CD14-positive monocyte (primary cell): Measurements from ENCODE around the gene ZNG1B. TPM values are rescaled to one million over a fixed set of nuclear protein-coding genes. Genes with fewer than 3 reads are reported as not detected.
A peak's percentile ranks its signal among the peaks of the same experiment; 100 is the strongest.

Source experiments
- DNase-seq, 3 donors: peaks; one replicate each; pipeline ENCODE4 v3.0.0-alpha.2; 2011 to 2022
- H2AFZ ChIP-seq: 2 replicates; pipeline ENCODE4 v1.6.0; 2012; ENCODE audit warnings: mild to moderate bottlenecking, low read depth, low read length, inconsistent platforms; ENCODE audit not compliant: insufficient read depth, poor library complexity, severe bottlenecking
- H3K27ac ChIP-seq, 2 donors: 1 replicate in 1 of 2; 2 replicates in 1 of 2; pipeline ENCODE4 v1.5.1; 2012 to 2013; ENCODE audit warnings: low read length in 2 of 2, control low read depth in 1 of 2, inconsistent platforms in 1 of 2, low read depth in 1 of 2, mild to moderate bottlenecking in 1 of 2
- H3K27me3 ChIP-seq, 2 donors: one replicate each; pipeline versions ENCODE4 v1.6.0 to v1.6.1; 2011 to 2013; ENCODE audit warnings: low read length in 2 of 2; ENCODE audit not compliant: control insufficient read depth in 2 of 2, insufficient read depth in 2 of 2
- H3K36me3 ChIP-seq, 2 donors: replicated peaks in 1 of 2; 1 replicate in 1 of 2; 2 replicates in 1 of 2; pipeline versions ENCODE4 v1.5.1 to v1.6.1; 2012 to 2013; ENCODE audit warnings: low read length in 2 of 2, control low read depth in 1 of 2, inconsistent platforms in 1 of 2, mild to moderate bottlenecking in 1 of 2; ENCODE audit not compliant: insufficient read depth in 2 of 2, control insufficient read depth in 1 of 2
- H3K4me1 ChIP-seq, 2 donors: 1 replicate in 1 of 2; 2 replicates in 1 of 2; pipeline versions ENCODE4 v1.5.1 to v1.6.1; 2012 to 2013; ENCODE audit warnings: low read length in 2 of 2, control low read depth in 1 of 2, inconsistent platforms in 1 of 2, mild to moderate bottlenecking in 1 of 2, moderate library complexity in 1 of 2; ENCODE audit not compliant: insufficient read depth in 2 of 2, control insufficient read depth in 1 of 2
- H3K4me2 ChIP-seq: replicated peaks from 2 replicates; pipeline ENCODE3; 2012; ENCODE audit warnings: low read length, moderate library complexity, mild to moderate bottlenecking; ENCODE audit not compliant: poor library complexity, severe bottlenecking; ENCODE audit errors: extremely low read depth
- H3K4me3 ChIP-seq, 3 experiments: fragments of 200-600 bp in 1 of 3; sonication (generic) in 1 of 3; replicated peaks in 1 of 3; 1 replicate in 2 of 3; 2 replicates in 1 of 3; pipeline ENCODE4 v1.5.1; 2011 to 2013; ENCODE audit warnings: low read length in 3 of 3, mild to moderate bottlenecking in 3 of 3, control low read depth in 2 of 3, low read depth in 2 of 3, inconsistent platforms in 1 of 3, moderate library complexity in 1 of 3
- H3K79me2 ChIP-seq: 2 replicates; pipeline ENCODE4 v1.6.0; 2012; ENCODE audit warnings: mild to moderate bottlenecking, control low read depth, inconsistent platforms, low read length, moderate library complexity; ENCODE audit not compliant: insufficient read depth
- H3K9ac ChIP-seq: 2 replicates; pipeline ENCODE4 v1.6.0; 2017; ENCODE audit warnings: low read length, mild to moderate bottlenecking; ENCODE audit not compliant: insufficient read depth, poor library complexity, severe bottlenecking
- H3K9me3 ChIP-seq, 2 donors: replicated peaks in 1 of 2; 1 replicate in 1 of 2; 2 replicates in 1 of 2; pipeline versions ENCODE4 v1.5.1 to v1.6.1; 2012 to 2013; ENCODE audit warnings: low read length in 2 of 2, control low read depth in 1 of 2; ENCODE audit not compliant: control insufficient read depth in 1 of 2, insufficient read depth in 1 of 2
- H4K20me1 ChIP-seq: 2 replicates; pipeline ENCODE4 v1.6.0; 2012; ENCODE audit warnings: mild to moderate bottlenecking, low read length, control low read depth, moderate library complexity; ENCODE audit not compliant: insufficient read depth
- H3K27ac Mint-ChIP-seq, 7 donors: one replicate each; pipeline ENCODE4 v1.8.0; 2020; ENCODE audit warnings: mild to moderate bottlenecking in 7 of 7, mixed read lengths in 7 of 7, moderate library complexity in 6 of 7, inconsistent platforms in 2 of 7
- H3K27me3 Mint-ChIP-seq, 3 donors: one replicate each; pipeline ENCODE4 v1.8.0; 2021 to 2022; ENCODE audit warnings: low read depth in 3 of 3, mild to moderate bottlenecking in 3 of 3, mixed read lengths in 3 of 3, moderate library complexity in 3 of 3, inconsistent platforms in 1 of 3
- H3K36me3 Mint-ChIP-seq, 2 donors: one replicate each; pipeline ENCODE4 v1.8.0; 2020; ENCODE audit warnings: mixed read lengths in 2 of 2, inconsistent platforms in 1 of 2, mild to moderate bottlenecking in 1 of 2
- H3K4me1 Mint-ChIP-seq: one replicate; pipeline ENCODE4 v1.8.0; 2020; ENCODE audit warnings: mild to moderate bottlenecking, mixed read lengths
- H3K4me3 Mint-ChIP-seq, 2 donors: one replicate each; pipeline ENCODE4 v1.8.0; 2020; ENCODE audit warnings: mild to moderate bottlenecking in 2 of 2, mixed read lengths in 2 of 2, moderate library complexity in 1 of 2
- H3K9me3 Mint-ChIP-seq, 7 donors: one replicate each; pipeline ENCODE4 v1.8.0; 2020 to 2022; ENCODE audit warnings: mixed read lengths in 7 of 7, mild to moderate bottlenecking in 6 of 7, moderate library complexity in 6 of 7, inconsistent platforms in 2 of 7
- WGBS: methylation state at CpG from one replicate; pipeline ENCODE4 v1.1.5; 2013; ENCODE audit warnings: missing lambda C conversion rate; ENCODE audit not compliant: insufficient coverage; 5-methylcytosine and 5-hydroxymethylcytosine counted together
- intact Hi-C, 2 donors: fragments of 100-400 bp; cut with micrococcal nuclease; formaldehyde crosslinking; loops; one replicate each; pipeline versions ENCODE4 v1.15.0 to v1.15.1; 2023
- polyA plus RNA-seq, 3 donors: library from polyadenylated mRNA; depleted of rRNA in 1 of 3; unstranded in 2 of 3; stranded (reverse) in 1 of 3; fragments of 300-500 nt in 2 of 3; fragments of >200 nt in 1 of 3; fragmentation: Illumina TruSeq in 2 of 3; gene quantifications; 1 replicate in 2 of 3; 2 replicates in 1 of 3; pipeline ENCODE4 v1.2.3, GENCODE V29; 2012 to 2021
- TF ChIP-seq, protein P1 (sequence below): fragments of 200-600 bp; IDR thresholded peaks from one replicate; pipeline ENCODE4 v1.8.0; 2022; ENCODE audit warnings: antibody characterized with exemption, mild to moderate bottlenecking

ZNG1B gene
- polyA plus RNA-seq, 3 donors = 38.3 to 55.0 (median 49.8) TPM

DNA sequence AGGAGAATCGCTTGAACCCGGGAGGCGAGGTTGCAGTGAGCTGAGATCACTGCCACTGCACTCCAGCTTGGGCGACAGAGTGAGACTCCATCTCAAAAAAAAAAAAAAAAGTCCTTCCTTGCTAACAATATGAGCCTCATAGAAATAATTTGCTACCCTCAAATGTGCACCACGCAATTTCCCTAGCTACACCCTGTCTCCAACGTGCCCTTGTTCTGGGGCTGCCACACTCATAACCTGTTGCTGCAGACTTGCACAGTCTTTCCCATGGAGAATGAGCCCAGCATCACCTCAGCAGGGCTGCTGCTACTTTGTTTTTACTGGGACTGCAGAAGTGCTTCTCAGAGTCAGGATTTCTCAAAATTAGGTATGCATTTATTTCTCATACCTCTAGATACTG, 46.4 kb upstream of the ZNG1B start:
- peak overlapping the region; percentile 33 to 69 (median 45) for H3K4me3 ChIP-seq
- H3K36me3 ChIP-seq = no peaks in the 10 kb centered on the region
- H3K4me1 ChIP-seq = peaks cover 30 to 35% of the 10 kb centered on the region in 2 donors
- no peaks in the 10 kb centered on the region for H4K20me1 ChIP-seq
- no peaks in the 10 kb centered on the region for H3K36me3 Mint-ChIP-seq
- H3K27ac Mint-ChIP-seq = peak overlapping the region; percentile 95 to 100 (median 99)
- TF ChIP-seq, protein P1, sequence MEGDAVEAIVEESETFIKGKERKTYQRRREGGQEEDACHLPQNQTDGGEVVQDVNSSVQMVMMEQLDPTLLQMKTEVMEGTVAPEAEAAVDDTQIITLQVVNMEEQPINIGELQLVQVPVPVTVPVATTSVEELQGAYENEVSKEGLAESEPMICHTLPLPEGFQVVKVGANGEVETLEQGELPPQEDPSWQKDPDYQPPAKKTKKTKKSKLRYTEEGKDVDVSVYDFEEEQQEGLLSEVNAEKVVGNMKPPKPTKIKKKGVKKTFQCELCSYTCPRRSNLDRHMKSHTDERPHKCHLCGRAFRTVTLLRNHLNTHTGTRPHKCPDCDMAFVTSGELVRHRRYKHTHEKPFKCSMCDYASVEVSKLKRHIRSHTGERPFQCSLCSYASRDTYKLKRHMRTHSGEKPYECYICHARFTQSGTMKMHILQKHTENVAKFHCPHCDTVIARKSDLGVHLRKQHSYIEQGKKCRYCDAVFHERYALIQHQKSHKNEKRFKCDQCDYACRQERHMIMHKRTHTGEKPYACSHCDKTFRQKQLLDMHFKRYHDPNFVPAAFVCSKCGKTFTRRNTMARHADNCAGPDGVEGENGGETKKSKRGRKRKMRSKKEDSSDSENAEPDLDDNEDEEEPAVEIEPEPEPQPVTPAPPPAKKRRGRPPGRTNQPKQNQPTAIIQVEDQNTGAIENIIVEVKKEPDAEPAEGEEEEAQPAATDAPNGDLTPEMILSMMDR = no peak
- H3K4me1 Mint-ChIP-seq = peaks cover 41% of the 10 kb centered on the region
- peak overlapping the region; percentile 78 for H2AFZ ChIP-seq
- H3K27me3 Mint-ChIP-seq = peaks cover 0 to 2% (median 2%) of the 10 kb centered on the region in 3 donors
- H3K4me2 ChIP-seq = peak overlapping the region; percentile 70
- no peaks in the 10 kb centered on the region for H3K27me3 ChIP-seq
- H3K9me3 Mint-ChIP-seq = peaks cover 0 to 3% (median 0%) of the 10 kb centered on the region in 7 donors
- H3K9ac ChIP-seq = peak overlapping the region; percentile 66
- 12% methylated on average over 5 of the region's 6 CpGs for WGBS
- H3K79me2 ChIP-seq = no peaks in the 10 kb centered on the region
- no peaks in the 10 kb centered on the region for H3K9me3 ChIP-seq
- peak overlapping the region; percentile 93 to 95 for H3K27ac ChIP-seq
- intact Hi-C loops = no loop called here
- peak overlapping the region; percentile 75 to 89 for H3K4me3 Mint-ChIP-seq
- no peak for DNase-seq

DNA sequence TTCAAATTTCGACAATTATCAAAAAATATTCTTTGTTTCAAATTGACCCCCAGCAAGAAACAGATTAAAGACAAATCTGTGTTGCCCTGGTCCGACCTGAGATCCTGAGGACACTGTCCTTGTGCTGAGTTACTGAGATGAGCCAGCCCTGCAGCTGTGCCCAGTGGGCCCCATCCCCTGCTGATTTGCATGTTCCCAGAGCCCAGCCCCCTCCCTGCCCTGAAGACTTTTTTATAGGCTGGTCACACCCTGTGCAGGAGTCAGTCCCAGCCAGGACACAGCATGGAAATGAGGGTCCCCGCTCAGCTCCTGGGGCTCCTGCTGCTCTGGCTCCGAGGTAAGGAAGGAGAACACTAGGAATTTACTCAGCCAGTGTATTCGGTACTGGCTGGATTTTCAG, 31.4 kb upstream of the ZNG1B start:
- H2AFZ ChIP-seq = no peak overlapping the region
- no peaks in the 10 kb centered on the region for H4K20me1 ChIP-seq
- intact Hi-C loops = no loop called here
- H3K36me3 ChIP-seq = no peaks in the 10 kb centered on the region
- H3K9me3 Mint-ChIP-seq = no peaks in the 10 kb centered on the region
- DNase-seq = no peak
- no peaks in the 10 kb centered on the region for H3K27me3 Mint-ChIP-seq
- no peak overlapping the region for H3K4me3 Mint-ChIP-seq
- H3K4me1 ChIP-seq = peaks cover 10 to 13% of the 10 kb centered on the region in 2 donors
- H3K9me3 ChIP-seq = no peaks in the 10 kb centered on the region
- H3K27ac Mint-ChIP-seq = peak overlapping the region in 1 of 7 donors; percentile 22
- TF ChIP-seq, protein P1 = no peak
- no peak overlapping the region for H3K4me2 ChIP-seq
- peaks cover 28% of the 10 kb centered on the region for H3K4me1 Mint-ChIP-seq
- H3K27me3 ChIP-seq = no peaks in the 10 kb centered on the region
- WGBS = 85% methylated on average over 4 of the region's 5 CpGs
- H3K79me2 ChIP-seq = no peaks in the 10 kb centered on the region
- no peak overlapping the region for H3K27ac ChIP-seq
- H3K4me3 ChIP-seq = no peak overlapping the region
- H3K36me3 Mint-ChIP-seq = no peaks in the 10 kb centered on the region
- no peak overlapping the region for H3K9ac ChIP-seq
